IPS DF 19.7 (cell line): ENCODE measurements around the gene DHRS7.
"Not testable (repeated sequence)": the region's sequence is repeated elsewhere in the genome, so short reads cannot be mapped to it uniquely, and the experiment has no call there.

Source experiments
- DNase-seq: peaks from one replicate; pipeline ENCODE4 v3.0.0-alpha.2; 2013; ENCODE audit warnings: low read depth, low spot score

Gene DHRS7

DNA sequence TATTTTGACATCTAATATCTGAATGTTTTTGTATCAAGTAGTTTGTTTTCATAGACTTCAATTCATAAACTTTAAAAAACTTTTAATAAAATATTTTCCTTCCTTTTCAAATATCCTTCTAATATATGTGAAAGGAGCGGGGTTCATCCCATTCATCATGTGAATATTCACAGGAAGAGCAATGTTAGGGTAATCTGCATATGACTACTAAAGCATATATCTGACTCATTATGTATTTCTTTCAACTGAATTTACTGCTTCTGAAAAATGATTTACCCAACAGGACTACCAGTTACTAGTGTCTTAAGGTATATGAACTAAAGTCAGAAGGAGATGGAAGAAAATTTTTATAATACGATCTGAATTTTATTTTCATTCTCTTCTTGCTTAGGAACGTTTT is 30.5 kb downstream of the DHRS7 start:
- no peak for DNase-seq

DNA sequence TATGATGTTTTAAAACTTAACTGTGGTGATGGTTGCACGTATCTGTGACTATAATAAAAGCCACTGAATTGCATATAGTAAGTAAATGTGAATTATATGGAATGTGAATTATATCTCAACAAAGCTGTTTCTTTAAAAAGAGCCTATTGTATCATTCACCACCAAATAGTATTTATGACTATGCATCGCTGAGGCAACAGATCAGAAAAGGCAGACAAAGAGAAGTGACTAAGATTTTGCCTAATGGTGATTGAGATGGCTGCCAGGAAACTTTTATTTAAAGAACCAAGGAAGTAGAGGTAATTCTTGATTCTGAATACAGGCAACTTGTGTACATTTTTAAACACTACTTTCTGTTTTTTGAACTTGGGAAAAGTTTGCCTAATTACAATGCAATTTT is 31.7 kb downstream of the DHRS7 start:
- DNase-seq: no peak

DNA sequence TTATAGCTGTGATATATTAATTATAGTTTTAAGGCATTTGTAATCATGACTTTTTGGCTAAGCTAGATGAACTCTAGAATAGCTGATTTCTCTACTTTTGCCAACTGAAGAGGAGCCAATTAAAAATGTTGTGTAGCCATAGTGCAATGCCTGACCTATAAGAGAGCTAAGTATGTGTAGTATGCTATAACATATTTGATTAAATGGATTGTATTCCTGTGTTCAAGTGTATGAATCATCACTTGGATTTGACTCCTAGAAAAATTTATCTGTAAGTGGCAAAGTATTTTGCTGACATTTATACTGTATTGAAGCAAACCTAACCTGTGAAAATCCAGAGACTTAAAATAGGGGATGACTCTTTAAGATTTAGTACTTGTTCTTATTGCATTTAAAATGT is 39.3 kb downstream of the DHRS7 start:
- no peak for DNase-seq

DNA sequence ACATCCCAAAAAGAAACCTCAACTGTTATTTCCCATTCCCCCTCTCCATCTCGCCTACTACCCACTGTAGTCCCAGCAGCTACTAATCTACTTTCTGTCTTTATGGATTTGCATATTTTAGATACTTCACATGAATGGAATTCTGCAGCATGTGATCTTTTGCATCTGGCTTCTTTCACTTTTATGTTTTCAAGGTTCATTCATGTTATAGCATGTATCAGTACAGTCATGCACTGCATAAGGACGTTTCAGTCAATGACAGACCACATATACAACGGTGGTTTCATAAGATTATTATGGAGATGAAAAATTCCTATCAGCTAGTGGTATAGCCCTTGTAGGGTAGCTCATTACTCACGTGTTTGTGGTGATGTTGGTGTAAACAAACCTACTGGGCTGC is 49.0 kb downstream of the DHRS7 start:
- DNase-seq: no peak

DNA sequence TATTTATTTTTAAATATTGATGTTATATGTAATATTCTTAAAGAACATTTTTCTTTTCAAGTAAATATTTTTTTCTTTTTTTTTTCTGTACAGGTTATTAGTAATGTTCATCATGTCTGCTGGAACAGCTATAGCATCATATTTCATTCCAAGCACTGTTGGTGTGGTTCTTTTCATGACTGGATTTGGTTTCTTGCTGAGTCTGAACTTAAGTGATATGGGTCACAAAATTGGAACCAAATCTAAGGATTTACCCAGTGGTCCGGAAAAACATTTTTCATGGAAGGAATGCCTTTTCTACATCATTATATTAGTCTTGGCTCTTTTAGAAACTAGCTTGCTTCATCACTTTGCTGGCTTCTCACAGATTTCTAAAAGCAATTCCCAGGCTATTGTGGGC is 50.3 kb downstream of the DHRS7 start:
- DNase-seq: no peak

DNA sequence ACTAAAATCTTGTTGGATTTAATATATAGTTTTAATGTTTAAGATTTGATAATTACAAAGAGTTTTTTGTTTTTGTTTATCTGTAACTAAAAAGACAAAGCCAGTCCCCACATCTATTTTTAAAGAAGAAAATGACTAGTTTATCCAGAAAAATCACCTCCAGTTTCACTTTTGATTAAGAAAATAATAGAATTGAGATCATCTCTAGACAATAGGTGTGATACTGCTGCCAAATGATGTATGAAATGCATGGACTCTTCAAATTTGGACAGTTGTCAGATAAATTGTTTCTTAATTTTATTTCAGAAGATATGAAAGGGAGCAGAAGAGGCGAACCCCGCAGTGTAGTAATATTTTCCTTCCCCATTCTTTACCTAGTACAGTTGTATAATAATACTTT is 53.5 kb downstream of the DHRS7 start:
- DNase-seq: no peak

DNA sequence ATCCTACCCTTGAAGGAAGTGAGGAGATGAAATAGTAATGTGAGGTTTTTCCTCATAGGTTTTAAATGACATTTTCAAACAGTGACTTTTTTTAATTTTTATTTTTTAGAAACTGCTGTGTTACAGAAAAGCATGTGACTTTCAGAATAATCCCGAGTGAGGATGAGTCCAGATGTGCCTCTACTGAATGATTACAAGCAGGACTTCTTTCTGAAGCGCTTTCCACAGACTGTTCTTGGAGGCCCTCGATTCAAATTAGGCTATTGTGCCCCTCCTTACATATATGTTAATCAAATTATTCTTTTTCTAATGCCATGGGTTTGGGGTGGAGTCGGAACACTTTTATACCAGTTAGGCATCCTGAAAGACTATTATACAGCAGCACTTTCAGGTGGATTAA is 57.7 kb downstream of the DHRS7 start:
- DNase-seq: no peak

DNA sequence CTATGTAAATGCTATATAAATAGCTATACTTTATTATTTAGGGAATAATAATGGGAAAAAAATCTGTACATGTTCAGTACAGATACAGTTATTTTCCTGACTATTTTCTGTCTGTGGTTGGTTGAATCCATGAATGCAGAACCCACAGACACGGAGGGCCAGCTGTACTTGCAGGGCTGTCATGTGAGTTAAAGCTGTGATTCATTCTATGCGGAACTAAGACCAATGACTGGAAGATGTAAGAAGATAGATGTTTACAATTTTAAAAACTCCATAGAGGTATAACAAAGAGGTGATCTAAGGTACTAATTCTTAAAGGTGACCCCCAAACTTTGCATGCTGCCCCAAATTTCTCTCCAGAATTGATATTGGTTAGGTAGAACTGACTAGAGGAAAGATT is 58.9 kb downstream of the DHRS7 start:
- no peak for DNase-seq

DNA sequence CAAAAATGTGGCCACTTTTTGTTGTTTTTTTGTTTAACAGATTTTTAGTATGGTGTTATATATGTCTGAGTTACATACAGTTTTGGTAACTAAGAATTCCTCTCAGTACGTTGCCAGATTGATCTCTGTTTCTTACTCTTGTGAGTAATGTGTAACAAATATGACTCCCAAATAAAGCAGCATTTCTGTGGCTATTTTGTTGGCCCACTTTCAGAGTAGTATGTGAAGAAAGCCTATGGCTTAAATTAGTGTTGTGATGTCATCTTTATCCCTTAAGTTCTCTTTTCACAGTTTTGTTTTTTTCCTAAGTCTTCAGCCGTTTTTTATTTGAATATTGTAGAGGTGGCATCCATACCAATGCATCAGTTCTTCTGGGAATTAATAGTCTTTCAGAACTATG is 62.8 kb downstream of the DHRS7 start:
- no peak for DNase-seq

DNA sequence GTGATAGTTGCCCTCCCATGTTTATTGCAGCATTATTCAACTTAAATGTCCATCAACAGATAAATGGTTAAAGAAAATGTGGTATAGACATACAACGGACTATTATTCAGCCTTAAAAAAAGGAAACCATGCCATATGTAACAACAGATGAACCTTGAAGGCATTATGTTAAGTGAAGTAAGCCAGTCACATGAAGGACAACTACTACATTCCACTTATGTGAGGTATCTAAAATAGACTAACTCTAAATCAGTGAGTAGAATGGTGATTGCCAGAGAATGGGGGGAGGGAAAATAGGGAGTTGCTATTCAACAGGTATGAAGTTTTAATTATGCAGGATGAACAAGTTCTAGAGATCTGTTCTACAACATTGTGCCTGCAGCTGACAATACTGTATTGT is 63.4 kb downstream of the DHRS7 start:
- no peak for DNase-seq

DNA sequence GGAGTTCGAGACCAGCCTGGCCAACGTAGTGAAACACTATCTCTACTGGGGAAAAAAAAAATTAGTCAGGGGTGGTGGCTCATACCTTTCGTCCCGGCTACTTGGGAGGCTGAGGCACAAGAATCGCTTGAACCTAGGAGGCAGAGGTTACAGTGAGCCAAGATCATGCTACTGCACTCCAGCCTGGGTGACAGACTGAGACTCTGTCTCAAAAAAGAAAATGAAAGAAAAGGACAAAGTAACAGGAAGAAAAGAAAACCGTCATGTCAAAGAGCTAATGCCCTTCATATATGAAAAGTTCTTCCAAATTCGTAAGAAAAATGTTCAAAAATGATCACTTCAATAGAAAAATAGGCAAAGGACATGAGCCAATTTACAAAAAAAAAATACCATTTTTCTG is 65.3 kb downstream of the DHRS7 start:
- not testable (repeated sequence) for DNase-seq

DNA sequence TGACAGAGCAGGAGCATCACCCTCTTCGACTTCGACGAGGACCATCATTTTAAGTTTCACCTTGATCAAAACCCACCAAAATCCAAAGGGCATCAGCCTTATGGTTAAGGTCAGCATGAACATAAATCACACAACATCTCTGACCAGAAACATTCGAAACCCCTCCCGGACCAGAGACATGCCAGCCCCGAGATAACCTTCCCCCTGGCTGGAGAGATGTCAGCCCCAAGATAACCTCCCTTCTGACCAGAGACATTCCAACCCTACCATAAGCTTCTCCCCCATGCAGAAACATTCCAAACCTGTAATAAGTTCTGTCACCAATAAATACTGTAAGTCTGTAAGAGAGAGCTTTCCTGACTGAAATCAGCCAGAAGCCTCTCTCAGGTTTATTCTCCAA is 67.2 kb downstream of the DHRS7 start:
- DNase-seq: no peak

DNA sequence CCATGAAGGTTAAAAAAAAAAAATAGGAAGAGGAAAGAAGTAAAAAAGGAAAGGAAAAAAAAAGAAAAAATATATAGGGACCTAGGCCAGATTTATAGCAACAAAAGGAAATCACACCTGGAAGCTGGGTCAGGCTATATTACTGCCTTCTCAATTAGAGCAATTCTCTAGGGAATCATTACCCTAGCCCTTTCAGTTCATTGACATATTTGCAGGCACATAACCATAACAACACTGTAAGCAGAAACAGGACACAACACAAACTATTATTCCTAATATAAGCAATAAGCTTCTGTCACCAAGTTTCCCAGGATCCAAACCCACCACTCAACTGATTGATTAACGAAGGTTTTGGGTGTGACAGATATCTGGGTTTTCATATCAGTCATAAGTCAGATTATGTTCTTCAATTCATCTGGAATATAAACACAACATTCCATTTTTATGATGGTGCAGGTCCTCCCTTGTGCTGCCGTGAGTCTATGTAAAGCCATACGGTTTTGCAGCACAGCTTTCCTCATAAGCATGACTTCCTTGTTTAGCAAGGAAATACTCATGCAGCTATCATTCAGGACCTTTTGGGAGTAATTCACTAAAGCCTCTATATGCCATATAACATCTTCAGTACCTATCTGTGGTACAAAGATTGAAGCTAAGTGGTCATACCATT is 69.3 kb downstream of the DHRS7 start:
- DNase-seq: no peak

DNA sequence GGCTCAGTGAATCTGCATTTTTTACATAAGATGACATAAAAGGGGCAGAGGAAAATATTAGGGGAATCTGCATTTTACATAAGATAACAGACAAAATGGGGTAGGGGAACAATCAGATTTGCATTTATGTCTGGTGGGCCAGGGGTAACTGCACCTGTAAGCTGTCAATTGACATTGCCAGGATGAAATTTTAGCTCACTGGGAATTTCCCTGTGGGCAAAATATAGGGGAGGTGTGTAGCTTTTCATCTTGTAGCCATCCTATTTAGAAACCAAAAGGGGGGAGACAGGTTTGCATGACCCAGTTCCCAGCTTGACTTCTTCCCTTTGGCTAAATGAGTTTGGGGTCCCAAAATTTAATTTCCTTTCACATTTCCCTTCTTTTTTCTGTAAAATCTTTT is 70.0 kb downstream of the DHRS7 start:
- DNase-seq: no peak

DNA sequence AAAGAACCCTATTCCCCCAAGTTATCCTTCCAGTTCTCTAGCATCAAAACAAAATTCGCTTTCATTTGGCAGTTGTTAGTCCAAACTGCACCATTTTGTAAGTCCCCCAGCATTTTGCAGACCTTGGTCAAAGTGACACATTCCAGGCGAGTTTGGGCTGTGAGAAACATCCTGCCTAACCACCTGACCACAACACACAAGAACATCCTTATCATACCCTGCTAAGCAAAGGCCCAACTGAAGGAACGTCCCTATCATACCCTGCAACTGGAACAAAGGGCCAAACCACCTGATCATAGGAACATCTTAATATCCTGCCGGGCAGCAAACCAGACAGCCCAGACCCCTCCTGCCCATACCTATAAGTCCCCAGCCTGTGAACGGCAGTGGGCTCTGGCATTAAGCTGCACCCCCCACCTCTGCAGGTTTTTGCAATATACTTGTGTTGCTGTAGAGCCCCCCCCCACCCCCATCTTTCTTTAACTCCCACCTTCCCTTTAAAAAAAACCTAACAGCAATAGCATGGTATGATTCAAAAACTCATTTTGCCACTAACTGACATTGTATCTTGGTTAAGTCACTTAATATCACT is 70.8 kb downstream of the DHRS7 start:
- peak; percentile 57 for DNase-seq
